ENCODE data around the gene NOLC1.

The NOLC1 gene

DNA sequence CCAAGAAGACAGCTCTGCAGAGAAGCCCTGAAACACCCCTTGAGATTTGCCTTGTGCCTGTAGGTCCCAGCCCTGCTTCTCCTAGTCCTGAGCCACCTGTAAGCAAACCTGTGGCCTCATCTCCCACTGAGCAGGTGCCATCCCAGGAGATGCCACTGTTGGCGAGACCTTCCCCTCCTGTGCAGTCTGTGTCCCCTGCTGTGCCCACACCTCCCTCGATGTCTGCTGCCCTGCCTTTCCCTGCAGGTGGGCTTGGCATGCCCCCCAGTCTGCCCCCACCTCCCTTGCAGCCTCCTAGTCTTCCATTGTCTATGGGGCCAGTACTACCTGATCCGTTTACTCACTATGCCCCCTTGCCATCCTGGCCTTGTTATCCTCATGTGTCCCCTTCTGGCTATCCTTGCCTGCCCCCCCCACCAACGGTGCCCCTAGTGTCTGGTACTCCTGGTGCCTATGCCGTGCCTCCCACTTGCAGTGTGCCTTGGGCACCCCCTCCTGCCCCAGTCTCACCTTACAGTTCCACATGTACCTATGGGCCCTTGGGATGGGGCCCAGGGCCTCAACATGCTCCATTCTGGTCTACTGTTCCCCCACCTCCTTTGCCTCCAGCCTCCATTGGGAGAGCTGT lies 11.2 kb upstream of the NOLC1 start:
- H3K27ac ChIP-seq (ENCODE audit: low read depth, low read length): no peak overlapping the region
- no peak overlapping the region for H3K9ac ChIP-seq (ENCODE audit: low read length)
- H3K27me3 ChIP-seq (ENCODE audit: low read length): no peaks in the 10 kb centered on the region
- no peak overlapping the region for H3K4me2 ChIP-seq (ENCODE audit: low read depth, low read length, poor library complexity, severe bottlenecking)
- H3F3A ChIP-seq (ENCODE audit: insufficient read depth): no peaks in the 10 kb centered on the region
- H3K79me2 ChIP-seq (ENCODE audit: insufficient read depth, low read length): peaks cover 65% of the 10 kb centered on the region
- H3K4me3 ChIP-seq (ENCODE audit: insufficient read depth, low read length, poor library complexity, severe bottlenecking): no peak overlapping the region
- H4K20me1 ChIP-seq (ENCODE audit: low read depth, low read length): peaks cover 8% of the 10 kb centered on the region; the same call in 1 of the 2 replicates
- H3K9me2 ChIP-seq (replicated peaks; ENCODE audit: insufficient read depth, low read length): no peaks in the 10 kb centered on the region
- no peak for TF ChIP-seq EZH2phosphoT487 (conservative IDR thresholded peaks at IDR 0.05; ENCODE audit: low read length)
- TF ChIP-seq, protein P1, sequence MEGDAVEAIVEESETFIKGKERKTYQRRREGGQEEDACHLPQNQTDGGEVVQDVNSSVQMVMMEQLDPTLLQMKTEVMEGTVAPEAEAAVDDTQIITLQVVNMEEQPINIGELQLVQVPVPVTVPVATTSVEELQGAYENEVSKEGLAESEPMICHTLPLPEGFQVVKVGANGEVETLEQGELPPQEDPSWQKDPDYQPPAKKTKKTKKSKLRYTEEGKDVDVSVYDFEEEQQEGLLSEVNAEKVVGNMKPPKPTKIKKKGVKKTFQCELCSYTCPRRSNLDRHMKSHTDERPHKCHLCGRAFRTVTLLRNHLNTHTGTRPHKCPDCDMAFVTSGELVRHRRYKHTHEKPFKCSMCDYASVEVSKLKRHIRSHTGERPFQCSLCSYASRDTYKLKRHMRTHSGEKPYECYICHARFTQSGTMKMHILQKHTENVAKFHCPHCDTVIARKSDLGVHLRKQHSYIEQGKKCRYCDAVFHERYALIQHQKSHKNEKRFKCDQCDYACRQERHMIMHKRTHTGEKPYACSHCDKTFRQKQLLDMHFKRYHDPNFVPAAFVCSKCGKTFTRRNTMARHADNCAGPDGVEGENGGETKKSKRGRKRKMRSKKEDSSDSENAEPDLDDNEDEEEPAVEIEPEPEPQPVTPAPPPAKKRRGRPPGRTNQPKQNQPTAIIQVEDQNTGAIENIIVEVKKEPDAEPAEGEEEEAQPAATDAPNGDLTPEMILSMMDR (IDR thresholded peaks at IDR 0.05; ENCODE audit: insufficient read depth, low read length, poor library complexity, severe bottlenecking): no peak
- H3K36me3 ChIP-seq (ENCODE audit: low read length): peaks cover 20% of the 10 kb centered on the region; the same call in 1 of the 2 replicates
- H2AFZ ChIP-seq (ENCODE audit: low read depth, low read length, severe bottlenecking): no peak overlapping the region
- H3K9me3 ChIP-seq (ENCODE audit: insufficient read depth, low read length): no peaks in the 10 kb centered on the region

DNA sequence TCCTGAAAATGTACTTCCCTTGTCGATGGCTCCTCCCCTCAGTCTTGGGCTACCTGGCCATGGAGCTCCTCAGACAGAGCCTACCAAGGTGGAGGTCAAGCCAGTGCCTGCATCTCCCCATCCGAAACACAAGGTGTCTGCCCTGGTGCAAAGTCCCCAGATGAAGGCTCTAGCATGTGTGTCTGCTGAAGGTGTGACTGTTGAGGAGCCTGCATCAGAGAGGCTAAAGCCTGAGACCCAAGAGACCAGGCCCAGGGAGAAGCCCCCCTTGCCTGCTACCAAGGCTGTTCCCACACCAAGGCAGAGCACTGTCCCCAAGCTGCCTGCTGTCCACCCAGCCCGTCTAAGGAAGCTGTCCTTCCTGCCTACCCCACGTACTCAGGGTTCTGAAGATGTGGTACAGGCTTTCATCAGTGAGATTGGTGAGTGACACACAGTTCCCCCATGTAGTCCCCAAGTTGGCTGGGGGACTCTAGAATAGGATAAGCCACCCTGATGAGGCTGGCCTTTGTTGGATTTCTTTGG lies 10.5 kb upstream of the NOLC1 start:
- Histone ChIP-seq H3K79me2 (ENCODE audit: insufficient read depth, low read length) (peaks cover 59% of the 10 kb centered on the region), H3K36me3 (ENCODE audit: low read length) (peaks cover 20% of the 10 kb centered on the region; the same call in 1 of the 2 replicates), H3K9ac (ENCODE audit: low read length) (no peak overlapping the region), H3K27me3 (ENCODE audit: low read length) (no peaks in the 10 kb centered on the region), H3K4me2 (ENCODE audit: low read depth, low read length, poor library complexity, severe bottlenecking) (no peak overlapping the region), H3K4me3 (ENCODE audit: insufficient read depth, low read length, poor library complexity, severe bottlenecking) (no peak overlapping the region), H4K20me1 (ENCODE audit: low read depth, low read length) (peaks cover 5% of the 10 kb centered on the region; the same call in 1 of the 2 replicates), H3K9me2 (replicated peaks; ENCODE audit: insufficient read depth, low read length) (no peaks in the 10 kb centered on the region), H3F3A (ENCODE audit: insufficient read depth) (no peaks in the 10 kb centered on the region), H2AFZ (ENCODE audit: low read depth, low read length, severe bottlenecking) (no peak overlapping the region), H3K9me3 (ENCODE audit: insufficient read depth, low read length) (no peaks in the 10 kb centered on the region), H3K27ac (ENCODE audit: low read depth, low read length) (no peak overlapping the region)
- TF ChIP-seq EZH2phosphoT487 (conservative IDR thresholded peaks at IDR 0.05; ENCODE audit: low read length): no peak
- TF ChIP-seq, protein P1 (IDR thresholded peaks at IDR 0.05; ENCODE audit: insufficient read depth, low read length, poor library complexity, severe bottlenecking): no peak

DNA sequence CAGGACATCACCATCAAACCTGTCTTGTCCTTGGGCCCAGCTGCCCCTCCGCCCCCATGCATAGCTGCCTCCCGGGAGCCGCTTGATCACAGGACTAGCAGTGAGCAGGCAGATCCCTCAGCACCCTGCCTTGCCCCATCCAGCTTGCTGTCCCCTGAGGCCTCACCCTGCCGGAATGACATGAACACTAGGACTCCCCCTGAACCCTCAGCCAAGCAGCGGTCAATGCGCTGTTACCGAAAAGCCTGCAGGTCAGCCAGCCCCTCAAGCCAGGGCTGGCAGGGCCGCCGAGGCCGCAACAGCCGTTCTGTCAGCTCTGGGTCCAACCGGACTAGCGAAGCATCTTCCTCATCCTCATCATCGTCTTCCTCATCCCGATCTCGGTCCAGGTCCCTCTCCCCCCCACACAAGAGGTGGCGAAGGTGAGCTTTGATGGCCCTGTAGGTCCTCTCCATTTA lies 5.2 kb upstream of the NOLC1 start:
- no peak overlapping the region for H3K4me3 ChIP-seq (ENCODE audit: insufficient read depth, low read length, poor library complexity, severe bottlenecking)
- H4K20me1 ChIP-seq (ENCODE audit: low read depth, low read length): no peaks in the 10 kb centered on the region
- TF ChIP-seq EZH2phosphoT487 (conservative IDR thresholded peaks at IDR 0.05; ENCODE audit: low read length): no peak
- TF ChIP-seq, protein P1 (IDR thresholded peaks at IDR 0.05; ENCODE audit: insufficient read depth, low read length, poor library complexity, severe bottlenecking): no peak
- peaks cover 35% of the 10 kb centered on the region for H3F3A ChIP-seq (ENCODE audit: insufficient read depth)
- H2AFZ ChIP-seq (ENCODE audit: low read depth, low read length, severe bottlenecking): no peak overlapping the region
- no peak overlapping the region for H3K9ac ChIP-seq (ENCODE audit: low read length)
- H3K4me2 ChIP-seq (ENCODE audit: low read depth, low read length, poor library complexity, severe bottlenecking): no peak overlapping the region
- H3K79me2 ChIP-seq (ENCODE audit: insufficient read depth, low read length): peaks cover 6% of the 10 kb centered on the region; the same call in 1 of the 2 replicates
- no peaks in the 10 kb centered on the region for H3K9me2 ChIP-seq (replicated peaks; ENCODE audit: insufficient read depth, low read length)
- peaks cover 7% of the 10 kb centered on the region; the same call in 1 of the 2 replicates for H3K36me3 ChIP-seq (ENCODE audit: low read length)
- H3K27ac ChIP-seq (ENCODE audit: low read depth, low read length): no peak overlapping the region
- no peaks in the 10 kb centered on the region for H3K27me3 ChIP-seq (ENCODE audit: low read length)
- no peaks in the 10 kb centered on the region for H3K9me3 ChIP-seq (ENCODE audit: insufficient read depth, low read length)

All from SU-DHL-6 (cell line).